ENCODE measurements around the gene MED10.

- no peak for TF ChIP-seq CTCF (conservative IDR thresholded peaks at IDR 0.05; ENCODE audit: low read depth in 2 of 2)
- no peak for TF ChIP-seq CREB1 (CRISPR knock-in tag; IDR thresholded peaks at IDR 0.05; ENCODE audit: low read depth)
- TF ChIP-seq EZH2 (IDR thresholded peaks at IDR 0.05; ENCODE audit: low read depth, unreplicated experiment) = no peak
- no peak for TF ChIP-seq EZH2phosphoT487 (IDR thresholded peaks at IDR 0.05; ENCODE audit: unreplicated experiment)
- TF ChIP-seq POLR2AphosphoS5 (IDR thresholded peaks at IDR 0.05; ENCODE audit: low read depth) = no peak
- TF ChIP-seq REST (IDR thresholded peaks at IDR 0.05; ENCODE audit: unreplicated experiment) = no peak
- TF ChIP-seq ZNF114 (CRISPR knock-in tag; IDR thresholded peaks at IDR 0.05) = no peak
- no peak for TF ChIP-seq JUNB (IDR thresholded peaks at IDR 0.05; ENCODE audit: unreplicated experiment)
- no peak for TF ChIP-seq NANOG (IDR thresholded peaks at IDR 0.05; ENCODE audit: borderline replicate concordance)
- TF ChIP-seq ETS1 (IDR thresholded peaks at IDR 0.05) = no peak
- no peak for TF ChIP-seq ZNF331 (CRISPR knock-in tag; IDR thresholded peaks at IDR 0.05; ENCODE audit: low read depth)
- no peak for TF ChIP-seq ZNF462 (CRISPR knock-in tag; IDR thresholded peaks at IDR 0.05)
These were observed 24.6 kb upstream of the MED10 start for GRCh38 chr5:6402939-6403338.
